Glomerular visceral epithelial cell (primary cell): ENCODE data around the gene CAPN13.
"Not testable (repeated sequence)": the region's sequence is repeated elsewhere in the genome, so short reads cannot be mapped to it uniquely, and the experiment has no call there.

ENCODE experiments used
- DNase-seq: peaks from one replicate; pipeline ENCODE4 v3.0.0-alpha.2; 2016; ENCODE audit errors: extremely low spot score

Gene CAPN13

DNA sequence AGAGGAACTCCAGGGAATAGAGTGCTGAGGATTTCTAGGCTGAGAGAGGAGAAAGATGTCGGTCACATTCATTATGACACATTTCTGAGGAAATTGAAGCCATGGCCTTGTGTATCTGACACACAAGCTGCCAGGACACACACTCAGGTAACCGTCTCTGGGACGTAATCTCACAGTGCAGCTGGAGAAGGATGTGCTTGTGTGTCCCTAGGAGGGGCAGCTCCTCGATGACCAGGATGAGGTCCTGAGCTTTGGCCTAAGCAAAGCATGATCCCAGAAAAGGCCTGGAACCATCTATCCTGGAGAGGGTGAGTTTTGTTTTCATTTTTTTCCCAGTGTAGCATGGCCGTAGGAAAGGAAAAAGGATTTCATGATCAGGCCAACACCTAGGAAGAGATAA lies 102.2 kb downstream of the CAPN13 start:
- no peak for DNase-seq

DNA sequence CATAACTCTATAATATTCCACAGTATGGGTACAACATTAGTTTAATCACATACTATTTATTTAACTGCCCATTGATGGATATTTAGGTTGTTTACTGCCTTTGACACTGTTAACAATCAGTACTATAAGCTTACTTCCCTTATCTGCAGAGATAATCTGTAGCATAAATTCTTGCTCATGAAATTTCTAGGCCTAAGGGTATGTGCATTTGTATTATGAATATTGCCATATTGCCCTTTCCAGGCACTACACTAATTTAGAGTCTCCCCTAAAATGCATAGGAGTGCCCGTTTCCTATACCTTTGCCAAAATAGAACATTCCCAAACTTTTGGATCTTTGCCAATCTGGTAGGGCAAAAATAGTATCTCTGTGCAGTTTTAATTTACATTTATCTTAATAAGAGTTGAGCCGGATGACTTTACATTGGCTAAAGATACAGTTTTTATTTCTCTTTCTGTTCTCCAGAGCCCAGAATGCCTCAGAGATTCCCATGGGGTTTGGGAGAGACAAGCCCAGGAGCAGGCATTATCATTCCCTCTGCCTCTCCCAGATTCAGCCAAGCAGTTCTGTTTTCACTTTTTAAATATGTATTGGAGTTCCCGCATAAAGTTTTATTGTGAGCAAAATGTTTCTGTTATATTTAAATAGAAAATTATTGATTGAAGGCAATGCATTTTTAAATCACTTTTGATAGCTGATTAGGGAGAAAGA lies 102.8 kb downstream of the CAPN13 start:
- no peak for DNase-seq

GRCh38 chr2:30702694-30703093 lies 104.6 kb downstream of the CAPN13 start:
- no peak for DNase-seq

DNA sequence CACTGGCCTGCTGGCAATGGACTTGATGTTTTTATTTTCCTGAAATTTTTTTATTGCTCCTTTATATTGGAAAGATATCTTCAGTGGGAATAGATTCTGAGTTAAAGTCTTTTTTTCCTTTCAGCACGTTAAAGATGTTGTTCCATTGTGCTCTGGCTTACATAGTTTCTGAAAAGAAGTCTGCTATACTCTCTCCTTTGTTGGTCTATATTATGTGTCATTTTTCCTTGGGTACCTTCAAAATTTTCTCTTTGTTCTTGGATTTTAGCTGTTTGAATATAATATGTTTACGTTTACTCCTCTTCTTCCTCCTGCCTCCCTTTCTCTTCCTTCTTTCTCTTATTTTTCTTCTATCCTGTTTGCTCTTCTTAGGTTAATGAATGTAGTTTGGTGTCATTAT lies 105.5 kb downstream of the CAPN13 start:
- DNase-seq: no peak

GRCh38 chr2:30697242-30698103 lies 109.8 kb downstream of the CAPN13 start:
- DNase-seq: not testable (repeated sequence)

GRCh38 chr2:30695749-30696148 lies 111.5 kb downstream of the CAPN13 start:
- no peak for DNase-seq

DNA sequence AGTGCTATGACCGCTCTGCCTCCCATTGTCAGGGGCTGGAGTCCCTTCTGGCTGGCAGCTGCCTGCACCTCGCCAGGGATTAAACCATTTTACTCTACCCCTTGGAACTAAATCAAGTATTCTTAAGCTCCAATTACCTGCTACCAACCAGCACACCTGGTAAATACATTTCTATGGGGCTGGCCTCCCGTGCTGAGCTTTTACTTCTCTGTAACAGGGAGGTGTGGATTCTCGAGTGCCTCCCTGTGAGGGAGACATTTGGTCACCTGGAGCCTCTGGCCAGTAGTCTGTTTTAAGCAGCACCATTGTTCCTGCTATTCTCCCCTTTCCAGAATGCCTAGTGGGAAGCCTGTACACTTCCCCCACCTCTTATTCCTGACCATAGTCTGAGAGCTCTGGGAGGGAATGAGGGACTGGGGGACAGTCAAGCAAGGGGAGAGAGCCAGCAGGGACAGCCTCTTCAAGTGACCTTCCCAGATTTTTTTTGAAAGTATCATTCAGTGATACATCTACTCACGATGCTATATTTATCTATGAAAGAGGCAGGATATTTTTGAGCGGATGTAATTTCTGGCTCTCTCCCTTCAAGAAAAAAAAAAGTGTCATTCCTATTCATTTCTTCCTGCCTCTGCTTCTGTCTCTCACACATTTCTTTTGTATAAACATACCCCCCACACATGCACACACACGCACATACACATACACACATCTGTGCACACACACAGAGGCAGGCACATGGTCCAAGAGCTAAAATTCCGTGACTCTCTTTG lies 112.8 kb downstream of the CAPN13 start:
- DNase-seq: no peak

- no peak for DNase-seq
These were observed 113.4 kb downstream of the CAPN13 start for GRCh38 chr2:30693821-30694281.

DNA sequence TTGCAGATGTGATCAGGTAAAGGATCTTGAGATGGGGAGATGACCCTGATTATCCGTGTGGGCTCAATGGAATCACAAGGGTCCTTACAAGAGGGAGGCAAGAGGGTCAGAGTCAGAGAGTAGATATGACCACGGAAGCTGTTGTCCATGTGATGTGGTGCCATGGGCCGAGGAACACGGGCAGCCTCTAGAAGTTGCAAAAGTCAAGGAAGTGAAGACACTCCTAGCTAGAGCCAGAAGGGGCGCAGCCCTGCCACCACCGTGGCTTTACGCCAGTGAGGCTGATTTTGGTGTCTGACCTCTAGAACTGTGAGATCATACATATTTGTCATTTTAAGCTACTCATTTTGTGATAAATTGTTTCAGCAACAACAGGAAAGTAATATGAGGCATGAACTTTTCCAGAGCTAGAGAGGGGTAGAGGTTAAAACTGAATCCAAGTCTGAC lies 114.4 kb downstream of the CAPN13 start:
- no peak for DNase-seq

DNA sequence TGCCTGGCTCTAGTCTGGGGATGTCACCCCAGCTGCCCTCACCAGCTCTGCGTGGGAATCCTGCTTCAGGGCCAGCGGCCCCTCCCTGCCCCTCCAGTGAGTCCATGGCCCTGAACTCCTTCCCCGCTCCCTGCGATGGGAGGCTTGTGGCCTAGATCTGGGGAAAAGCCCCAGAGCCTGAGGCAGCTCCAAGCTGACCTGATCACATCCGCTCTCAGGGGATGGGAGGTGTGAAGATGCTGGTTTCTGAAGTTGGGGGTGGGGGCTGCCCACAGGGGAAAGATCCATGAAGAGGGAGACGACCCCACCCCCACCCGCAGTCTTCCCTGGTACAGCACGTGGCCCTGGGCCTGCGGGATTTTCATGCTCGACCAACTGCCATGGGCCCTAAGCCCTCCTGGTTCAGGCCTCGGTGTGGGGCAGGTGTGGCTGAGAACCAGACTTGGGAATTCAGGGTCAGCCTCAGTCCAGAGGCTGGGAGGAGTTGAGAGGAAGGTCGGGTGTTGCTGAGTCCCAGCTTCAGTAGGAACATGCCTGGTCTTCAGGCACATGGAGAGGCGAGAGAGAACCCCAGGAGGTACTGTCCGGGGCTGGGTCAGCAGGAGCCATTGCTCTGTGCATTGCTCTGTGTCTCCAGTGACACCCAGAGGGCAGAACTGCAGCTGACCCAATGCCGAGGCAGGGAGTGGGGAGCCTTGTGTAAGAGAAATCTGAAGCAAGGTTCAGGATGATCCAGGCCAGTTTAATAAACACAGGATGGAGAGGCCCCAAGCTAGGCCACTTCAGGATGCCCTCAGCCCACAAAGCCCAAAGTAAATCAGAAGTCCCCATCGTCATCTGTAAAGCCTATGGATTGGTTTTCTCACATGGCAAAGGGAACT lies 115.1 kb downstream of the CAPN13 start:
- DNase-seq: no peak

DNA sequence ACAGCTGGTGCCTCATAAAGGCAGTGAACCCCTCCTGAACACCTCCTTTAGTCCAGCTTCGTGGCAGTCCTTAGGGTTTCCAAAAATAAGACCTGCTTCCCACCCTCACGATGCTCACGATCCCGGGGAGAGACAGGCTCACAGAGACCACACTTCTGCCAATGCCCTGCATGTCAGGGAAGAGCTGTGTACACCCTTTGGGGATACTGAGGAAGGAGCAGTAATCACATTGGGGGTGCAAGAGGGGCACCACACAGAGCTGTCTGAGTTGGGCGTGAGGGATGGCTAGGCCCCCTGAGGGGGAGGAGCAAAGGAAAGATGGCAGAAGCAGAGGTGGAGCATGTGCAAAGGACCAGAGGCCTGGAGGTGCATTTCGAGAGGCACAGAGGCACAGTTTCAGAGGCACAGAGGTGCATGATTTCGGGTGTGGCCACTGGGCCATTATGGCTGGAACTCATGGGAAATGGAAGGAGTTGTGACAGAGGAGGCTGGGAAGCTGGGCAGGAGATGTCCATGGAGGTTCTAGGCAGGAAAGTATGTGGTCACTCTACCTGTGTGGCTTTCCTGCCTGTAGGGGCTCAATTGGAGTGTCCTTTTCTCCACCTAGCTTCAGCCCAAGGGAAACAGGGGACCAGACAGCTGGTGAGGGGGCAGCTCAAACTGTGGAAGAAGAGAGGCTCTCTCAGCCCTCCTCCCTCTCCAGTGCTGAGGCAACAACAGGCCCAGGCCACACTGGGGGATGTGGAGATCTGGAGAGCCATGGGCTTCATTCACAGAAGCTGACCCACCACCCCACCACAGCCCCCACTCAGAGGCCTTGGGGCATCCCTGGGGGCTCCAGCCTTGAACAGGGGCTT lies 115.9 kb downstream of the CAPN13 start:
- no peak for DNase-seq

DNA sequence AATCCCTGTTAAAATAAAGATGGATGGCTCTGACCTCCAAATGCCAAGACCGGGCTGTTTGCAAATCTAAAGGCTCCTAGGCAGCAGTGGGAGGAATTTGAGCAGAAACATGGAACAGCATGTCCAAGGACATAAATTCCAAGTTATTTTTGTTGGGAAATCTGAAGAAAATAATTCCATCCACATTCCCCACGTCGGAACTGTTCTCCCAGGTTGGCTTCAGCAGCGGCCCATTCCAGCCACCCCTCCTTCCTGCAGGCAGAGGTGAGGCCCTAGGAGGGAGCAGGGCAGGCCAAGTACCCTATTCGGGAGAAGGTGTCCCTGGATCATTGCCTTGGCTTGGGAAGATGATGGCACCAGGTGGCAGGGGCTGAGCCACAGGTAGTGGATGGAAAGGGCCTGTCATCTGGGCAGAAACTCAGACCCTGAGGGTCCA lies 117.1 kb downstream of the CAPN13 start:
- no peak for DNase-seq

- DNase-seq: no peak
These were observed 117.6 kb downstream of the CAPN13 start for GRCh38 chr2:30689496-30690125.

- DNase-seq: no peak
These were observed 118.3 kb downstream of the CAPN13 start for GRCh38 chr2:30688956-30689401.

- no peak for DNase-seq
These were observed 120.6 kb downstream of the CAPN13 start for GRCh38 chr2:30686669-30687068.

- no peak for DNase-seq
These were observed 121.2 kb downstream of the CAPN13 start for GRCh38 chr2:30686000-30686399.

DNA sequence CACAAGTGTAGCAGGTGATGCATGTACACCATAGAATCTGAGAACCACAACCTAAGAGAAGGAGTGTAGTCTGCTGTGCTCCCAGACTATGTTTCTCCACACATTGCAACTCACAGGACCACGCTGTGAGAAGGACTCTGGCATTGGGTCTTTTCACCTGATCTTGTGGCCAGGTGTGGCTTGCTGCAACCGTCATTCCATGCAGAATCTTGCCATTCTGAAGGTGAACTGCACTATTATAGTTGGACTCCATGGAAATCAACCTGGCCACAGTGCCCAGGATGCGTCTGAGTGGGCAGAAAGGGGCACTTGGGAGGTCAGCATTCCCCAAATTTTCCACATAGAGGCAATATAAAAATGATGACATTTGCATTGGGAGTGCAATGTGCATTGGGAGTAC lies 122.2 kb downstream of the CAPN13 start:
- no peak for DNase-seq

DNA sequence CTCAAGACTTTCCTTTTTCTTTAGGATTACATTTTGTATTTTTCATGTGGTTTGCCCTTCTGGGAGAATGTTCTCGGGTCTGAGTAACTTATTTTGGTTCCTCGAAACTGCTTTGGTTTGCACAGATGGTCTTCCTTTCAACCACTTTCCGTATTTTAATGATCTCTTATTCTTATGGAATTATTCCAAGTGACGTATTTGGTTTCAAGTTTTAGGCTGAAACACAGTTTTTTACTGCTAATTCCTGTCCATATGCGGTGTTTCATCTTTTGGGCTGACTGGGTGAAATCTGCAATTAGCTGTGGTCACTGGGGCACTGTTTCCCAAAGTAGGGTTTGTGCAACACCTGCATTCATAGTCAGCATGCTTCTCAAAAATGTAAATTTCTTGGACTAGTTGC lies 122.7 kb downstream of the CAPN13 start:
- no peak for DNase-seq

- no peak for DNase-seq
These were observed 123.2 kb downstream of the CAPN13 start for GRCh38 chr2:30684026-30684425.
